Posterior vena cava (tissue), 2 donors: ENCODE data around the gene PPP2R3B. TPM values are rescaled to one million over a fixed set of nuclear protein-coding genes. Genes with fewer than 3 reads are reported as not detected.
"Not testable (repeated sequence)": the region's sequence is repeated elsewhere in the genome, so short reads cannot be mapped to it uniquely, and the experiment has no call there.

Experiments used
- DNase-seq: peaks from one replicate; pipeline ENCODE4 v3.0.0-alpha.2; 2020; ENCODE audit warnings: low spot score
- intact Hi-C, 2 donors: fragments of 100-400 bp; cut with DNase I; formaldehyde crosslinking; loops; one replicate each; pipeline versions ENCODE4 v1.14.1 to v1.14.2; 2022 to 2023
- total RNA-seq, 2 donors: library from RNA; stranded (reverse); fragmentation: NEBNext Ultra II Directional; extraction: Animal tissue kit (Norgen Biotek cat#: 25700); gene quantifications; one replicate each; pipeline ENCODE4 v1.2.1, GENCODE V29; 2021
- donor health status: DM: yes; HTN: yes; CAD: no.
- donor health status: DM: yes; HTN: yes; CAD: no.

PPP2R3B gene
- total RNA-seq, 2 donors from 2014 or later, result 17.9 to 23.4 TPM

- DNase-seq, result peak; percentile 77
- intact Hi-C loops, result no loop called here
These were observed 54.7 kb downstream of the PPP2R3B start for GRCh38 chrX:331825-332495.

DNA sequence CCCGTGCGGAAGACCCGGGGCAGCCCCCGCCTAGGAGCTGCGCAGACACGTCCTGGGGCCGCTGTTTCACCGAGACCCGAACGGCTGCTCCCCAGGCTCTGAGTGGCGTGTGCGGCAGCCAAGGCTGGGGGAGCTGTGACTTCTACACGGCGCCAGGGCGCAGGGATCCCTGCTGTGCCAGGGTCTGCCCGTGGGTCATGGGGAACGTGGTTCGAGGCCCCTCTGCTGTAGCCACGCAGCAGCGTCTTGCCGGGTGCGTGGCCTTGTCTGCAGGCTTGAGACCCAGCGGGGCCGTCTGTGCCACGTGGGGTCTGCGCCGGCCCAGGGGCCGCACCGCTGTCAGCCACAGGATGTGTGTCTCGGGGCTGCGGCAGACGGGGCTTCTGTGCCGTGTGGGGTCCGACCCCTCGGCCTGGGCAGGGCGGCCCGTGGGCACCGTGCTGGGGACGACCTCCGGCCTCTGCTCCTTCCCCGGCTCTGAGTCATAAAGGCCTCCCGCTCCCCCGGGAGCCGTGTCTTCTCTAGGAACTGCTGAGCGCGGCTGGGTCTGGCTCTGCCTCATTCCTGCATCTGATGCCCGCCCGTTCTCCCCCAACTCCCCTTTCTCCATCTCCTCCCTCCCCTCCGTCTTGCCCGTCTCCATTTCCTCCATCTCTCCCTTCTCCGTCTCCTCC, 55.4 kb downstream of the PPP2R3B start:
- DNase-seq, result peak; percentile 85
- intact Hi-C loops, result no loop called here

DNA sequence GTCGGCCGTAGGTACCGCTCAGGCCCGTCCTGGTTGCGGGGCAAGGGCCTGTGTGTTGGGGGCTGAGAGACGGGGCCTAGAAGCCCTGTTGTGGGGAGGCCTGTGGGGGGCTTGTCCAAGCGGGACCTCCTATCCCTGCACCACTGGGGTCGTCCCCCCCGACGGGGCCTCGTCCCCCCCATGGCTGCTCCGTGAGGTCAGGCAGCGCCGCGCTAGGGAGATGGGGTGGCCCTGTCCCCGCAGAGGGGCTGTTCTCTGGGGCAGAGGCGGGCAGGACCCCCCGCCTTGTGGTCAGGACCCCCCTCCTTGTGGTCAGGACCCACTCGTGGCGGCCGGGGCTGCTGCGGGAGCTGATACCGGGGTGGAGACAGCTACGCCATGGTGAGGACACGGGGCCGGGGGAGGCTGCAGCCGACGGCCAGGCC, 56.0 kb downstream of the PPP2R3B start:
- intact Hi-C loops, result no loop called here
- DNase-seq, result peak; percentile 69

DNA sequence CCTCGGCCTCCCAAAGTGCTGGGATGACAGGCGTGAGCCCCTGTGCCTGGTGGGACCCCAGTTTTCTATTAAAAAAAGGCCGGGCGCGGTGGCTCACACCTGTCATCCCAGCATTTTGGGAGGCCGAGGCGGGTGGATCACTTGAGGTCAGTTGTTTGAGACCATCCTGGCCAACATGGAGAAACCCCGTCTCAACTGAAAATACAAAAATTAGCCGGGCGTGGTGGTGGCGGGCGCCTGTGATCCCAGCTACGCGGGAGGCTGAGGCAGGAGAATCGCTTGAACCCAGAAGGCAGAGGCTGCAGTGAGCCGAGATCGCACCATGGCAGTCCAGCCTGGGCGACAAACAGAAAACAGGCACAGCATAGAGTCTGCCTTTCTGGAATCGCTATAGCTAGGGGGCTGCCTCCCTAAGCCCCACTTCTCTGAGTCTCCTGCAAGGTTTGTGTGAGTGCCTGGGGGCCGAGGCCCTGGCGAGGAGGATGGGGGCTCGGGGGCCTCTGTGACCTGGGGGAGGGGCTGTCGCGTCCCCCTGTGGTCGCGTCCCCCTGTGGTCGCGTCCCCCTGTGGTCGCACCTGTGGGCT, 56.5 kb downstream of the PPP2R3B start:
- intact Hi-C loops, result not testable (repeated sequence)
- DNase-seq, result peak; percentile 25

DNA sequence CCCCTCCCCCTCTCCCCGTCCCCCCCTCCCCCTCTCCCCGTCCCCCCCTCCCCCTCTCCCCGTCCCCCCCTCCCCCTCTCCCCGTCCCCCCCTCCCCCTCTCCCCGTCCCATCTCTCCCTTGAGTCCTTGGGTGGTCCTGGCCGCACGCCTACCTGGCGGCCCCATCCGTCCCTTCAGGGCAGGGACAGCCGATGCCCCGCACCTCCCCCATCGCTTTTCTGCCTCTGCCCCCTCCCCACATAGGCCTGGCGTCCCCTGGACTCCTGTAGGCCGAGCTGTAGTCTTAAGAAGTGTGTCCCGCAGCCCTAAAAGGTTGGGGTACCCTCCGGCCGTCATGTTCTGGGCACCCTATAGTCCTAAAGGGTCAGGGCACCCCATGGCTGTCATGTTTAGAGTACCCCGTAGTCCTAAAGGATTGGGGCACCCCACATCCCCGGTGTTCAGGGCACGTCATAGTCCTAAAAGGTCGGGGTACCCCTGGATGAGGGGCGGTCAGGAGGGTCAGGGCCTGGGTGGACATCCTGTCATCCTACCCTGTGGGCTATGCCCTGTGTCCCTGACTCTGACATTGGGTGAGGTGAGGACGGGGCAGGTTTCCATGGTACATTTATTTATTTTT, 57.3 kb downstream of the PPP2R3B start:
- intact Hi-C loops, result no loop called here
- peak; percentile 71 for DNase-seq

DNA sequence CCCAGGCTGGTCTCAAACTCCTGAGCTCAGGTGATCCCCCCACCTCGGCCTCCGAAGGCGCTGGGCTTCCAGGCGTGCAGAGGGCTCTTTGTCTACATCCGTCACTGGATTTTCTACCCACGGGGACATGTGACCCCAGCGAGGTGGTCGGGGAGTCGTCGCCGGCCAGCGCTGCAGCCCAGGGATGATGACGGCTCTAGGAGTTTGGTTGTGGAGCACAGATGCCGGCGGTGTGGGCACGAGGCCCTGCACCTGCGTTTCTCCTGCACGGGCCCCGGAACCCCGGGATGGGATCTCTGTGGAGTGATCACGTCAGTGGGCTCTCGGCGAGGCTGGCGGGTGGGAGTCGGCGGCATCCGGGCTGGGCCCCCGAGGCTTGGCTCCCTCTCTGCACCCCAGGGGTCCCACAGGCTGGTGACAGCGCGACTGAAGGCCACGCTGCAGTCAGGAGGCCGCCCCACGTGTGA, 59.0 kb downstream of the PPP2R3B start:
- DNase-seq, result peak; percentile 67
- intact Hi-C loops, result no loop called here

GRCh38 chrX:324664-325063, 62.0 kb downstream of the PPP2R3B start:
- peak; percentile 65 for DNase-seq
- intact Hi-C loops, result not testable (repeated sequence)

GRCh38 chrX:323721-324628, 62.7 kb downstream of the PPP2R3B start:
- DNase-seq, result peak; percentile 82
- intact Hi-C loops, result no loop called here

DNA sequence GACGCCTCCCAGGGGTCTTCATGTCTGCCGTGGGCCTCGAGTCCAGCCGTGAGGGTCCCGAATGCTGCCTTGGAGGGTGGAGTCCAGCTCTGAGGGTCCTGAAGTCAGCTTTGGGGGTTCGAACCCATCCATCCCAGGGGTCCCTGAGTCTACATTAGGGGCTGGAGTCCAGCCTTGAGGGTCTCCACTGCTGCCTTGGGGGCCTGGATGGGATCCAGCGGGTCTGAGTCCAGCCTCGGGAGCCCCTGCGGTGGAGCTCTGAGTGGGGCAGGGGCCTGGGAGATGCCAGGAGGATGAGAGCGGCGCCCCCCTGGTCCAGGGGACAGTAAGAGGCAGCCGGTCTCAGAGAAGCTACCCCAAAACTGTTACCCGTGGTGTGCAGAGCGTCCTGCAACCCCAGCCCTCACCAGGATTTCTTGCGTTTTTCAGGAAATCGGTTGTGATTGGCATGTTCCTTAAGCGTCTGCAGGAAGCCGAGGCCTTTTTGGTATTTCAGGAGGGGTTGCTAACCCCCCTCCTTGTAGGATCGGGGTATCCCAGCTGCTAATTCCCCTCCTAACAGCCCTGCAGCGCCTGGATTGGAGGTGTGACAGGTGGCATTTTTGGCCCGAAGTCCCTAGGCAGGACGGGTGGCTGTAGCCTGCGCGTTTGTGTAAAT, 66.5 kb downstream of the PPP2R3B start:
- DNase-seq, result peak; percentile 76
- intact Hi-C loops, result no loop called here

DNA sequence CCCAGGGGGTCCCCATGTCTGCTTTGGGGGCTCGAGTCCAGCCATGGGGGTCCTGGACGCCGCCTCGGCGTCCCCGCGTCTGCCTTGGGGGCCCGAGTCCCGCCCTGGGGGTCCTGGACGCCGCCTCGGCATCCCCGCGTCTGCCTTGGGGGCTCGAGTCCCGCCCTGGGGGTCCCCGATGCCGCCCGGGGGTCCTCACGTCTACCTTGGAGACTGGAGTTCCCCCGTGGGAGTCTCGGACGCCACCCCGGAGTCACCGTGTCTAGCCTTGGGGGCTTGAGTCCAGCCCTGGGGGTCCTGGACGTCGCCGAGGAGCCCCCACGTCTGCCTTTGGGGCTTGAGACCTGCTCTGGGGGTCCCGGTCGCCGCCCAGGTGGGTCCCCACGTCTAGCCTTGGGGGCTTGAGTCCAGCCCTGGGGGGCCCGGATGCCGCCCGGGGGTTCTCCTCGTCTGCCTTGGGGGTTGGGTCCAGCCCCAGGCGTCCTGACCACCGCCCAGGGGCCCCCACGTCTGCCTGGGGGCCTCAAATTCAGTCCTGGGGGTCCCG, 67.1 kb downstream of the PPP2R3B start:
- DNase-seq, result peak; percentile 90
- intact Hi-C loops, result no loop called here

DNA sequence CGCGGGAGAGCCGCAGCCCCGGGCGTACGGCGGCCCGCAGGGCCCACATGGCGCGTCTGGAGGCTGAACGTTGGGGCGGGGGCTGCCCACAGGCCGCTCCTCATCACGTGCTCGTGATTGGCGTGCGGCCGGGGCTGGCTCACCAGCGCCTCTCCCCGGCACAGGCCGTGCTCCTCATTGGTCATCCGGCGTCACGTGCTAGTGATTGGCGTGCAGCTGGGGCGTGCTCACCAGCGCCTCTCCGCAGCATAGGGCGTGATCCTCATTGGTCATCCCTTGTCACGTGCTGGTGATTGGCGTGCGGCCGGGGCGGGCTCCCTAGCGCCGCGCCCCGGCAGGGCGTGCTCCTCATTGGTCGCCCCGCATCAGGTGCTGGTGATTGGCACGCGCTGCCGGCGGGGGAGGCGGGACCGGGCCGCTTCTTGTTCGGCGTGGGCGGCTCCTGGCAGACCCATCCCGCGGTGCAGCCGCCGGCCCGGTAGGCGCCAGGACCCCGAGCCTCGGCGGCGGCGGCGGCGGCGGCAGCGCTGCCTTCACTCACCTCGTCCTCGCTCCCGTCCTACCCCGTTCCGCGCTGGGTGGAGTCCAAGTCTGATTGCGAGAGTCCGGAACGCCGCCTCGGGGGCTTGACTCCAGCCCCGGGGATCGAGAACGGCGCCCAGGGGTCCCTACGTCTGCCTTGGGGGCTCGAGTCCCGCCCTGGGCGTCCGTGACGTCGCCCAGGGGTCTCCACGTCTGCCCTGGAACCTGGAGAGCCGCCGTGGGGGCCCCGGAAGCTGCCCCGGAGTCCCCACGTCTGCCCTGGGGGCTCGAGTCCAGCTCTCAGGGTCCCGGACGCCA, 67.7 kb downstream of the PPP2R3B start, which contains the start of gene GTPBP6:
Gene GTPBP6 (minus strand): TSS at position 58 of the 840 bp plus-strand sequence. CDS start 9 bp downstream, at position 49.
- peak; percentile 100 for DNase-seq
- intact Hi-C loops, result no loop called here

DNA sequence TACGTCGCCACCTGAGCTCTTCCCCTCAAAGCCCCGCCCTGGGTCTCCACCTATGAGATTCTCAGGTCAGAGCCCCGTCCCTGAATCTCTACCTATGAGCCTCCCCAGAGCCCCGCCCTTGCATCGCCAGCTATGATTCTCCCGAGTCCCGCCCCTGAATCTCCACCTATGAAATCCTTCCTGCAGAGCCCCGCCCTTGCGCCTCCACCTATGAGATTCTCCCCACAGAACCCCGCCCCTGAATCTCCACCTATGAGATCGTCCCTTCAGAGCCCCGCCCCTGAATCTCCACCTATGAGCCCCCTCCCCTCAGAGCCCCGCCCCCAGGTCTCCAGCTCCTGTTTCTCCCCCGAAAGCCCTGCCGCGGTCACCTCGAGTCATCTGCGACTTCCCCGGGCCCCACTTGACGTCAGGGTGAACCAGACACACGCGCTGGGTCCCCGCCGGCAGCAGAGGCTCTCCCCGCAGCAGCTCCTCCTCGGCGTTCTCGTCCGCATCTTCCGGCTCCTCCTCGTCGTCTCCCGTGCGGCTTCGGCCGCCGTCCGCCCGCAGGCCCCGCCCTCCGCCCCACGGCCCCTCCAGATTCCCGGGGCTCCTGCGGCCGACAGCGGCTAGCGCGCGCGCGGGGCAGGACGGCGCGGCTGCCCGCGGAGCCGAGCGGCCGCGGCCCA, 68.5 kb downstream of the PPP2R3B start:
- peak; percentile 99 for DNase-seq
- intact Hi-C loops, result no loop called here

GRCh38 chrX:317424-318067, 69.2 kb downstream of the PPP2R3B start:
- DNase-seq, result no peak
- intact Hi-C loops, result no loop called here

GRCh38 chrX:316351-317325, 70.1 kb downstream of the PPP2R3B start:
- intact Hi-C loops, result no loop called here
- DNase-seq, result peak; percentile 79
